Left hindlimb (tissue), 1 donor: Measurements from ENCODE around the gene SHROOM3.
"Not testable (repeated sequence)": the region's sequence is repeated elsewhere in the genome, so short reads cannot be mapped to it uniquely, and the experiment has no call there.

Experiments used
- DNase-seq: peaks from one replicate; pipeline ENCODE4 v3.0.0-alpha.2; 2018

SHROOM3 gene

DNA sequence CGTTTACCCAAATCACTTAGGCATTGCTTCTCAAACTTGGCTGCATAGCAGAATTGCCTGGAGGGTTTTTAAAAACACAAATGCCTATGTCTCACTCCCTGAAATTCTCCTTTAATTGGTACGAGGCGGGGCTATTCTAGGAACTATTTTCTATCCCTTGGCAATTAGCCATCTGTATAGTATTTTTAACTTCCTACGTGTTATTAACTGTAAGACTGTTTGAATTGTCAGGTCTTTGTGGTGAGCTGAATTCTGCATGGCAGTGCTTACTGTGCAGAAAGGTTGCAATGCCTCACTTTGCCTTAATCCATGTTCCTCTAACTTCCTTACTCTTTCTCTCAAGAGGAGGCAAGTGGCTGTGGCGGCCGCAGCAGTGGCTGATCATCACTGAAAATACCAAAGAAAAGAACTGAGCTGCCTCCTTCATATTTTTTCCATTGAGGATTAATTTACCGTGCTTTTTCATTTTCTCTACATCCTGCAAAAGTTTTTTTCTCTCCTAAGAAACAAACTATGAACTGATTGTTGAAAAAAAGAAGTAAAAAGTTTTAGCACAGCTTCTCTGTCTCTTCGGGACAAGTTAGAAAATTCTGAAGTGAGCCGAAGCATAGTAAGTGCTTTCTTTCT, at the start of gene SHROOM3:
SHROOM3 (plus strand) TSS at position 329 of the 627 bp plus-strand sequence. CDS start 824 bp downstream, outside the sequence.
- no peak for DNase-seq

DNA sequence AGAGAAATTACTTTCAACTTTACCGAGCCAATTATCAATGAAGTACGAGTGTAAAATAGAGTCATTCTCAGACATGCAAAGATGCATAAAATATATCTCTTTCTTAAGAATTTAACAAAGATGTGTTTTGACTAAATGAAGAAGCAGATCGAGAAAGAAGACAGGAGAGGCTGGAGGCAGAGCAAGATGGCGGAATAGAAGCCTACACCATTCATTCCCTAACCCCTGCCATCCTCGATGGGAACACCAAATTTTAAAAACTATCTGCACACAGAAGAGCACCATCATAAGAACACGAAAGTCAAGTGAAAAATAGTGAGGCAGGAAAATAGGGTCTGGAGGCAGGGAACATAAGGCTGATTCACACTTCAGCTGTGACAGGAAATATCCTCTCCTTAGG, 49.1 kb upstream of the SHROOM3 start:
- no peak for DNase-seq

DNA sequence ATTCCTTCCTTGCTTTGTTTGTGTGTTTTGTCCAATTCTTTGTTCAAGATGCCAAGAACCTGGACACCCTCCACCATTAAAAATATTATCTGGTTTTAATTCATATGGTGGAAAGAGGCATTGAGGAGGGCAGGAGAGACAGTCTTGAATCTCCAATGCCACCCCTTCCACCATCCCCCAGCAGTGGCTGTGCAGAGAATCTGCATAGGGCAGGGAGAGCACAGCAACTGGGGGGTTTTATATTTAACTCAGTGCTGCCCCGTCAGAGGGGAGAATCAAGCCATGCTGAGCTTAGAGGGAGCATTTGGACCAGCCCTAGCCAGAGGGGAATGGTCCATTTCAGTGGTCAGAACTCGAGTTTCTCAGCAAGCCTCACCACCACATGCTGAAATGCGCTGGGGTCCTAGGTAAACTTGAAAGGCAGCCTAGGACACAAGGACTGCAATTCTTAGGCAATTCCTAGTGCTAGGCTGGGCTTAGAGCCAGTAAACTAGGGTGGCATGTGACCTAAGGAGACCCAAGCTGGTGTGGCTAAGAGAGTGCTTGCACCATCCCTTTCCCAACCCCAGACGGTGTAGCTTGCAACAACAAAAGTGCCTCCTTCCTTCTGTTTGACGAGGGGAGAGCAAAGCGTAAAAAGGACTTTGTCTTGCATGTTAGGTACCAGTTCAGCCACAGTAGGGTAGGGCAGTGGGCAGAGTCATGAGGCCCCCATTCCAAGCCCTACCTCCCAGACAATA, 48.3 kb upstream of the SHROOM3 start:
- no peak for DNase-seq

DNA sequence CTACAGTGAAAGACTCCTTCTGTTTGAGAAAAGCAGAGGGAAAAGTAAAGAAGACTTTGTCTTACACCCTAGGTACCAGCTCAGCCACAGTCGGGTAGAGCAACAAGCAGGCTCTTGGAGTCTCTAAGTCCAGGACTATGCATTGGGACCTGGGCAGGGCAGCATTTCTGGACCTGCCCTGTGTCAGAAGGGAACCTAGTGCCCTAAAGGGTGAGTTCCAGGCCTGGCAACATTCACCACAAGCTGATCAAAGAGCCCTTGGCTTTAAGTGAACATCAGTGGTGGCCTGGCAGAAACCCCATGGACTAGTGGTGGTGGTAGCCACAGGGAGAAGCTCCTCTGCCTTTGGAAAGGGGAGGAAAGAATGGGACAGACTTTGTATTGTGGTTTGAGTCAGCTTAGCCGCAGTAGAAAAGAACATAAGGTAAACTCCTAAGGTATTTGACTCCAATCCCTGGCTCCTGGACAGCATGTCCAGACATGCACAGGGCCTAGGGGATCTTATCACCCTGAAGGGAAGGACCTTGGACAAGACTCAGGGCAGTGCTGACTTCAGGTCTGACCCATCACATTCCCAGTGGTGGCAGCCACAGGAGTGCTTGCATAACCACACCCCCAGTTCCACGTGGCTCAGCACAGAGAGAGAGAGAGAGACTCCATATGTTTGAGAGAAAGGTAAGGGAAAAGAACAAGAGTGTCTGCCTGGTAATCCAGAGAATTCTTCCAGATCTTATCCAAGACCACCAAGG, 46.7 kb upstream of the SHROOM3 start:
- DNase-seq: no peak

DNA sequence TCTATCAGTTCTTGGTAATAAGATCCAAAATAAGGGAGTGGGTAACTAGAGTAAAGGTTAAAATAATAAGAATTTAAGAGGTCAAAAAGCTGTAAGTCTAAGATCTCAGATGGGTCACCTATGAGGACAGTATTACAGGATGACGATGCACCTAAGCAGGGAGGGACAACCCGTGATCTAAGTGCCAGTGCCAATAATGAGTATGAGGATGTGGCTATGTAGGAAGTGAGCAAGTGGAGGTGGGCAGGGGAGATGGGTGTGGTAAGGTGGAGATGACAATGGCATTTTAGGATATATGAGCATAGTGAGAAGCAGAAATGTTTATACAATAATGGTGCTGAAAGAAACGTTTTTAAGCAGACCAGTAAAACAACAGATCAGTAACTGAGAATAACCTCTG, 33.4 kb upstream of the SHROOM3 start:
- no peak for DNase-seq

GRCh38 chr4:76406081-76406480, 28.9 kb upstream of the SHROOM3 start:
- DNase-seq: no peak

GRCh38 chr4:76407440-76408119, 27.4 kb upstream of the SHROOM3 start:
- DNase-seq: no peak

DNA sequence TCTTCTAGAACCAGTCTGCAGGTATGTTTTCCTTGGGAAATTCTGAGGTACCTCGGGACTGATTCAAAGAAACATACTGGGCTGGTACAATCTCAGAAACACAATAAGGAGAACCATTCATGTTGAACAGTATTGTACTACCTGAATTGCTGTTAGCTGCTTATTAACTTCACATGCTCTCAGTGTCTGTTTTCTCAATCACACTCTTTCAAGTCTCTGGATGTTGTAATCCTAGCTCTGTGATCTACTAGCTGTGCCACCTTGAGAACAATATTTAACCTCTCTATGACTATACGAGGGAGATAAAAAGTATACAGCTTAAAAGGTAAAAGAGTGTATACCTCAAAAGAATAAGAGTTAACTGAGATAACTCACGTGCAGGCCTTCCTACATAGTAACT, 24.4 kb upstream of the SHROOM3 start:
- DNase-seq: no peak

GRCh38 chr4:76420188-76420761, 14.8 kb upstream of the SHROOM3 start:
- peak; percentile 41 for DNase-seq

DNA sequence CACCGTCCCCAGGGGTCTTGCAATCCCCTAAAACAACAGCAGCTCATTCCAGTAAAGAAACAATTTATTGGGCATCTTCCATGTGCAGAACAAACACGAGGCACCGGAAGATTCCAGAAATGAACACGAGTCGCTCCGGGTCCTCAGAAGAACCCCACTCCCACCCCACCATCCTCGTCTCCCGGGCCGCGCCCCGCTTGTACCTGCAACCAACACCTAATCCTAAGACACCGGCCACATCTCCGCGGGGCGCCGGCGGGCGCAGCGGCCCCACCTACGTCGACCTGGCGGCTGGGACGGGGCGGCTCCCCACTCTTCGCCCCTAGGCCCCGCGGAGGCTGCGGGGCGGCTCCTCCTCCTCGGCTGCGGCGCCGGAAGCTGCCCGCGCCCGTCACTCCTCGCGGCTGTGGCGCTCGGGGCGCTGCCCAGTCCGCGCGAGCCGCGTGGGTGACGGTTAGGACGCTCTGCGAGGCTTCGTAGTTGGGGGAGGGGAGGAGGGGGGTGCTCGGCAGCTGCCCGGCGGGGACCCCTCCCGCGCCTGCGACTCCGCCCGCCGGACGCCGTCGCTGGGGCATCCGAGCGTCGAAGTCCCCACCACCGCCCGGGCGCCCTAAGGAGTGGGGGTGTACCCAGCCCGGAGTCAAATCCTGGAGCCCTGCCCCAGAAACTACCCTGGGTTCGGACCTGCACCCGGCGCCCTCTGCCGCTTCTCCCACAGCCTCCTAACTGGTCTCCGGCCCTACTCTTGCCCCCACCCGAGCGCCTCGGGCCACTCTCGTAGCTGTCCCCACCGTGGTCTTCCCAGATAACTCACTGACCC, 14.1 kb upstream of the SHROOM3 start, which contains the start of gene CCDC158:
CCDC158 (minus strand) TSS at position 380 of the 820 bp plus-strand sequence. CDS start 17,934 bp downstream, outside the sequence.
- DNase-seq: peak; percentile 54

GRCh38 chr4:76423159-76423558, 11.9 kb upstream of the SHROOM3 start:
- not testable (repeated sequence) for DNase-seq

DNA sequence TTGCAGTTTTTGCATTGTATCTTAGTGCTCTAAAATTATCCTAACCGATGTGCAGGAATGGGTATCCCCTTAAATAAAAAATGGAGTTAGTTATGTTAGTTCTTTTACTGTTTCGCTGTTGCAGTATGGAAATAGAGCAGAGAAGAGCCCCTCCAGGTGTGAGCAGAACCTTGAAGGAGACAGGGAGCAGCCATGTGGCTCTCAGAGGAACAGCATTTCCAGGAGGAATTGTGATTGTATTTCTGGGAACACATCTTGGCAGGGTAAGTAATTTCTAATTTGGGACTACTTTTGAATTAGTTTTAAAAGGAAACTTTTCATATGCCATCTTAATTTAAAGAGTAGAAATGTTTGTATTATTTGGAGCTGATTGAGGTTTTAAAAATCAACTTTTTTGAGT, 8.8 kb upstream of the SHROOM3 start:
- DNase-seq: no peak

GRCh38 chr4:76429636-76430035, 5.4 kb upstream of the SHROOM3 start:
- DNase-seq: no peak

- DNase-seq: no peak
Measured at GRCh38 chr4:76430519-76431388, 4.3 kb upstream of the SHROOM3 start.

DNA sequence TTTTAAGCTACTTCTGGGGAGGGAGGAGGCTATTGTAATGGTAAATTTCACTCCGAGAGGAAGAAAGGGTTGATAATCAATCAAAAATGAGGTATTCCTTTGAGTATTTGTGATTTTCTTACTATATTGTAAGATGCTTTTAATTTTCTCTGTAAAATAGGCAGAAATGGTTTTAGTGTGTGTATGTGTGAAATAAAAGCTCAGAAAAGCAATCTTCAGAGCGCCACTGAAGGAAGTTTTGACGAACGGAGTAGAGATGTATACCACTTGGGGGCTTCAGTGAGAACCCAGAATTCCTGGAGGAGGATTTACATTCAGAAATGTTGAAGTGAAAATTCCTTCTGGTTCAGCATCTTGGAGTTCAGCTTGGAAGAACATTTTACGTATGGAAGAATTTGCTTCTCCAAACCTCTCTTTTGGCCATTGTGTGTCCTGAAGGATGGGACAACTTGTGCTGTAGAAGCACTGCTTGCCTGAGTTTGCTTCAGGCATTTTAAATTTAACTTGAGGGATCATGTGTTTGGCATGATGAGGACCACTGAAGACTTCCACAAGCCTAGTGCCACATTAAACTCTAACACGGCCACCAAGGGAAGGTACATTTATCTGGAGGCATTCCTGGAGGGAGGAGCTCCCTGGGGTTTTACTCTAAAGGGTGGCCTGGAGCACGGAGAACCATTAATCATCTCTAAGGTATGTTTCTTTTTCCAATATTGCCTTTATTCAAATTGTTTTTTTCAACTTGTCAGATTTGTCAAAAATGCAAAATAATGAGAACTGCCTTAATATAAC, 695 bp downstream of the SHROOM3 start:
- no peak for DNase-seq

DNA sequence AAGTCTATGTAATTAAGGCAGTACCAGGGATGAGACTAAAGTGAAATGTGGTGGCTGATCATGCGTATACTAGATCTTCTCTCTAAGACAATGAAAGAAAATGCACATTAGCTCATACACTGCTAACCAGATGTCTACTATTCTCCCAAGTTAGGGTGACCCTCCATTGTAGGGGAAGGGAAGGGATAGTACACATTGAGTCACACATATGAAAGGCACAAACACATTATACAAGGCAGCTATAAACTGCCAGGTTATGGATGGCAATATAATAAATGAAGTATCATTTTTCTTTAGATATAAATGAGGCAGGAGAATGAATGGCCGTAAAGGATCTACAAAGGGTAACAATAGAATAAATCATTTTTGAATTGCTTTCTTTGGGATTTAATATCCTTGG, 4.5 kb downstream of the SHROOM3 start:
- DNase-seq: no peak

- DNase-seq: no peak
Measured at GRCh38 chr4:76441881-76442280, 6.9 kb downstream of the SHROOM3 start.

- no peak for DNase-seq
Measured at GRCh38 chr4:76442807-76443206, 7.8 kb downstream of the SHROOM3 start.

- DNase-seq: no peak
Measured at GRCh38 chr4:76443376-76443775, 8.3 kb downstream of the SHROOM3 start.

DNA sequence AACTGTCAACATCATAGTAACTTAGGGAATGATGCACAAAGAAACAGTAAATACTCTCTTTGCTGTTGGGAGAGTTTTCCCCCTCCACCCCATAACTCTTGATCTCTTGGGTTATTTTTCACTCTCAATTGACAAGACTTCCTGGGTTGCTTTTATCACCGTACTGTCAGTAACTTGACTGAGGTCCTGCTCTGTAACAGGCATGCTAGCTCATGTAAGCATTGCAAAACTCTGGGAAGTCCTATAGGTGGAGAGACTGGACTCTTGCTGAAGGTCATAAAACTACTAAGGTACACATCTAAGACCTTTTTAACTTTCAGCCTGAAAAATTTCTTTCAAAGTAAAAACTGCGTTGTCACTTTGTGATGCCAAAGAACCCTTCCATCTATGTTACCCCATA, 10.9 kb downstream of the SHROOM3 start:
- no peak for DNase-seq
